Activated CD8-positive, alpha-beta memory T cell treated with anti-CD3 and anti-CD28 coated beads, Interleukin-2, amount 50 U/mL, for 1 hour (primary cell): ENCODE data around the gene APOLD1.
"Not testable (repeated sequence)": the region's sequence is repeated elsewhere in the genome, so short reads cannot be mapped to it uniquely, and the experiment has no call there.

ENCODE experiments used
- DNase-seq: peaks from one replicate; pipeline ENCODE4 v3.0.0-alpha.2; 2020; ENCODE audit errors: extremely low read depth

APOLD1 gene

GRCh38 chr12:12786706-12787601 is 1.5 kb downstream of the APOLD1 start:
- DNase-seq: no peak

GRCh38 chr12:12788131-12788530 is 2.7 kb downstream of the APOLD1 start:
- no peak for DNase-seq

GRCh38 chr12:12788675-12789368 is 3.4 kb downstream of the APOLD1 start:
- peak; percentile 26 for DNase-seq

GRCh38 chr12:12790956-12791355 is 5.5 kb downstream of the APOLD1 start:
- no peak for DNase-seq

GRCh38 chr12:12791756-12792369 is 6.4 kb downstream of the APOLD1 start:
- DNase-seq: no peak

- no peak for DNase-seq
These were observed 7.0 kb downstream of the APOLD1 start for GRCh38 chr12:12792421-12792820.

GRCh38 chr12:12794686-12795085 is 9.2 kb downstream of the APOLD1 start:
- DNase-seq: no peak

- DNase-seq: no peak
These were observed 10.7 kb downstream of the APOLD1 start for GRCh38 chr12:12796171-12796570.

GRCh38 chr12:12796928-12797793 is 11.7 kb downstream of the APOLD1 start:
- no peak for DNase-seq

GRCh38 chr12:12797794-12798152 is 12.3 kb downstream of the APOLD1 start:
- no peak for DNase-seq

- DNase-seq: no peak
These were observed 13.0 kb downstream of the APOLD1 start for GRCh38 chr12:12798480-12798879.

GRCh38 chr12:12799163-12799920 is 13.9 kb downstream of the APOLD1 start:
- DNase-seq: no peak

- no peak for DNase-seq
These were observed 15.1 kb downstream of the APOLD1 start for GRCh38 chr12:12800406-12801180.

GRCh38 chr12:12801656-12802055 is 16.2 kb downstream of the APOLD1 start:
- not testable (repeated sequence) for DNase-seq

GRCh38 chr12:12803186-12803585 is 17.7 kb downstream of the APOLD1 start:
- no peak for DNase-seq

GRCh38 chr12:12804011-12804410 is 18.6 kb downstream of the APOLD1 start:
- DNase-seq: no peak

GRCh38 chr12:12804432-12804886 is 19.0 kb downstream of the APOLD1 start:
- no peak for DNase-seq

GRCh38 chr12:12806784-12807516 is 21.5 kb downstream of the APOLD1 start:
- no peak for DNase-seq

- DNase-seq: not testable (repeated sequence)
These were observed 22.1 kb downstream of the APOLD1 start for GRCh38 chr12:12807517-12807903.
